ENCODE data around the gene CD93.

Gene CD93

GRCh38 chr20:23083553-23084220 lies 2.4 kb downstream of the CD93 start:
- Histone ChIP-seq H4K20me1 (ENCODE audit: insufficient read depth, low read length) (no peaks in the 10 kb centered on the region), H3K79me2 (ENCODE audit: low read length) (no peaks in the 10 kb centered on the region), H3K4me3 (ENCODE audit: low read length) (no peak overlapping the region), H3K4me2 (ENCODE audit: low read length) (no peak overlapping the region), H2AFZ (ENCODE audit: low read depth, low read length) (no peak overlapping the region), H3K27ac (ENCODE audit: low read length) (no peak overlapping the region), H3K4me1 (ENCODE audit: low read length) (peaks cover 35% of the 10 kb centered on the region), H3K9me3 (ENCODE audit: insufficient read depth, low read length) (no peaks in the 10 kb centered on the region), H3K36me3 (replicated peaks; ENCODE audit: low read depth, low read length) (no peaks in the 10 kb centered on the region), H3K27me3 (ENCODE audit: low read depth, low read length) (peaks cover 20% of the 10 kb centered on the region), H3K9ac (ENCODE audit: low read length) (no peak overlapping the region)
- no peak for TF ChIP-seq CTCF (IDR thresholded peaks at IDR 0.05; ENCODE audit: low read depth, low read length)

DNA sequence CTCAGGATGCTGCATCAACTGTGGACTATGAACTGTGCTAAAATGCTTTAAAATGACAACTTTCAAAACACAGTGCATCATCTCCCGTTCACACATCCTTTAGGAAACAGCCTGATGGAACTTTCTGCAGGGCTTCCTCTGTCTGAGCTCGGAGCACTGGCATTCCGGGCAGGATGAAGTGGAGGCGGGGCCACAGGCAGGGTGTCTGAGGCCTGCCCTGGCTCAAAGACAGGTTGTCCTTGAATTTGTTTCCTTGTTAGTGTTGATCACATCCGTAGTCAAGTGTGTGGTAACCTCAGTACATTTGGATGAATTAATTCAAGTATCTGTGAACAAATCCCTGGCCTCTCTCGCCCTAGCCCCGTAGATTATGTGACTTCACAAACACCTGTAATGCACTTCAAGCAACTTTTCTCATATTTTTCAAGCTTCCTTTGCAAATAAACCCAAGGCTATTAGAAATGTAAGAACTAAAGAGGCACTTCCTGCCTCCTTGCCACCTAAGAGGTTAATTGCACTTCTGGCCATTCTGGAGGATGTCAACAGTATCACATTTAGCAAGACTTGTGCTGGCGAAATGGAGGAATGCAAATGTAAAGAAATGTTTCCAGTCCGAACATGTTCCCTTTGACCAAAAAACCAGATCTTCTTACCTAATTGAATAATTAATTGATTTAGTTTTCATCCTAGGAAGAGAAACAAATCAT lies 3.1 kb downstream of the CD93 start:
- Histone ChIP-seq H3K36me3 (replicated peaks; ENCODE audit: low read depth, low read length) (no peaks in the 10 kb centered on the region), H3K9me3 (ENCODE audit: insufficient read depth, low read length) (no peaks in the 10 kb centered on the region), H4K20me1 (ENCODE audit: insufficient read depth, low read length) (no peaks in the 10 kb centered on the region), H3K9ac (ENCODE audit: low read length) (no peak overlapping the region), H3K4me1 (ENCODE audit: low read length) (peaks cover 29% of the 10 kb centered on the region), H3K27ac (ENCODE audit: low read length) (no peak overlapping the region), H3K79me2 (ENCODE audit: low read length) (no peaks in the 10 kb centered on the region), H3K4me3 (ENCODE audit: low read length) (no peak overlapping the region), H3K4me2 (ENCODE audit: low read length) (no peak overlapping the region), H3K27me3 (ENCODE audit: low read depth, low read length) (peaks cover 26% of the 10 kb centered on the region), H2AFZ (ENCODE audit: low read depth, low read length) (no peak overlapping the region)
- TF ChIP-seq EZH2phosphoT487 (IDR thresholded peaks at IDR 0.05; ENCODE audit: low read depth) (no peak), CTCF (IDR thresholded peaks at IDR 0.05; ENCODE audit: low read depth, low read length) (no peak)

GRCh38 chr20:23081263-23081819 lies 4.8 kb downstream of the CD93 start:
- H3K4me3 ChIP-seq (ENCODE audit: low read length), result no peak overlapping the region
- peaks cover 12% of the 10 kb centered on the region for H3K4me1 ChIP-seq (ENCODE audit: low read length)
- no peaks in the 10 kb centered on the region for H4K20me1 ChIP-seq (ENCODE audit: insufficient read depth, low read length)
- no peak overlapping the region for H3K27ac ChIP-seq (ENCODE audit: low read length)
- TF ChIP-seq EZH2phosphoT487 (IDR thresholded peaks at IDR 0.05; ENCODE audit: low read depth) (no peak), CTCF (IDR thresholded peaks at IDR 0.05; ENCODE audit: low read depth, low read length) (no peak)
- H3K27me3 ChIP-seq (ENCODE audit: low read depth, low read length), result peaks cover 31% of the 10 kb centered on the region
- H3K9me3 ChIP-seq (ENCODE audit: insufficient read depth, low read length), result no peaks in the 10 kb centered on the region
- H2AFZ ChIP-seq (ENCODE audit: low read depth, low read length), result no peak overlapping the region
- H3K79me2 ChIP-seq (ENCODE audit: low read length), result no peaks in the 10 kb centered on the region
- H3K4me2 ChIP-seq (ENCODE audit: low read length), result no peak overlapping the region
- no peaks in the 10 kb centered on the region for H3K36me3 ChIP-seq (replicated peaks; ENCODE audit: low read depth, low read length)
- H3K9ac ChIP-seq (ENCODE audit: low read length), result no peak overlapping the region

- Histone ChIP-seq H3K36me3 (replicated peaks; ENCODE audit: low read depth, low read length) (no peaks in the 10 kb centered on the region), H2AFZ (ENCODE audit: low read depth, low read length) (no peak overlapping the region), H3K4me3 (ENCODE audit: low read length) (no peak overlapping the region), H3K27ac (ENCODE audit: low read length) (no peak overlapping the region), H3K9ac (ENCODE audit: low read length) (no peak overlapping the region), H3K4me1 (ENCODE audit: low read length) (peaks cover 12% of the 10 kb centered on the region), H3K4me2 (ENCODE audit: low read length) (no peak overlapping the region), H4K20me1 (ENCODE audit: insufficient read depth, low read length) (no peaks in the 10 kb centered on the region), H3K79me2 (ENCODE audit: low read length) (no peaks in the 10 kb centered on the region), H3K27me3 (ENCODE audit: low read depth, low read length) (peaks cover 31% of the 10 kb centered on the region), H3K9me3 (ENCODE audit: insufficient read depth, low read length) (no peaks in the 10 kb centered on the region)
- TF ChIP-seq CTCF (IDR thresholded peaks at IDR 0.05; ENCODE audit: low read depth, low read length) (no peak), EZH2phosphoT487 (IDR thresholded peaks at IDR 0.05; ENCODE audit: low read depth) (no peak)
These were observed 5.6 kb downstream of the CD93 start for GRCh38 chr20:23080521-23080920.

Data from OCI-LY3 (cell line).